H1 (cell line): ENCODE measurements around the gene CCDC24. TPM values are rescaled to one million over a fixed set of nuclear protein-coding genes. Genes with fewer than 3 reads are reported as not detected.

Source experiments
- HDAC6 ChIP-seq: IDR thresholded peaks from one replicate; pipeline ENCODE4 v1.7.1; 2012; ENCODE audit warnings: low read depth, mild to moderate bottlenecking, inconsistent platforms, low read length, moderate library complexity
- RBBP5 ChIP-seq: IDR thresholded peaks from 2 replicates; pipeline ENCODE4 v1.7.1; 2012; ENCODE audit warnings: low read depth, mild to moderate bottlenecking, inconsistent platforms, low read length, moderate library complexity, borderline replicate concordance
- SAP30 ChIP-seq: fragments of 300-600 bp; sonication (generic); IDR thresholded peaks from 2 replicates; pipeline ENCODE4 v1.7.1; 2012; ENCODE audit warnings: low read length, moderate library complexity, mild to moderate bottlenecking, inconsistent platforms; ENCODE audit not compliant: insufficient read depth, insufficient replicate concordance
- TAF1 ChIP-seq: IDR thresholded peaks from 2 replicates; pipeline ENCODE4 v1.6.1; 2011; ENCODE audit warnings: mild to moderate bottlenecking, low read depth, low read length
- TEAD4 ChIP-seq: IDR thresholded peaks from 2 replicates; pipeline ENCODE4 v1.6.1; 2012; ENCODE audit warnings: low read depth, low read length, inconsistent platforms, mixed read lengths
- polyA plus RNA-seq, 7 experiments: library from polyadenylated mRNA; depleted of rRNA in 3 of 7; stranded (reverse) in 5 of 7; unstranded in 2 of 7; fragments of >200 nt in 5 of 7; fragments of 200-250 nt in 2 of 7; gene quantifications; 1 replicate in 5 of 7; 2 replicates in 1 of 7; 4 replicates in 1 of 7; pipeline versions ENCODE4 v1.2.1 to v1.2.3, GENCODE V29; 2011 to 2013; ENCODE audit warnings: missing spikeins in 2 of 7, mixed read lengths in 2 of 7
- total RNA-seq: library from RNA; stranded (reverse); fragmentation: NEBNext Ultra II Directional; extraction: Animal tissue kit (Norgen Biotek cat#: 25700); gene quantifications from 2 replicates; pipeline ENCODE4 v1.2.1, GENCODE V29; 2021

CCDC24 gene
- total and polyA plus RNA-seq, 2 of the 8 experiments (the other 6 are each of a cell fraction or from before 2014, with no cell fraction given) = 11.2 to 11.4 TPM

DNA sequence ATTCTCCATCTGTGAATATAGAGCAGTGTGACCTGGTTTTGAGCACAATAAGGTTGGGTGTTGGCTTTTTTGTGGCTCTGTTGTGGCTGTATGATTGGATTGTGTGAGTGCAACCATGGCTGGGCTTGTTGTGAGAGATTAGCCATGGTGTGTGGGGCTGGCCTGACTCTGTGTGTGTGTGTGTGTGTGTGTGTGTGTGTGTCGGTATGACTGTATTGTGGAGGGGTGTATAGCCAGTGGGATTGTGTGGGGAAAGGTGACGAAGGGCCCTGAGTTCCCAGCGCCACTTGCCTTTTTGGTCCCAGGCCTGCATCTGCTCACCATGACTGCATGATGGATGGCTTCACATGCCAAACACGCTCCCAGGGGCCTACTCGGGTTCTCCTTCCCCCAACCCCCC is 45.8 kb downstream of the CCDC24 start (continued):
- TF ChIP-seq RBBP5 = no peak
- no peak for TF ChIP-seq TAF1
- TF ChIP-seq SAP30 = no peak
- TF ChIP-seq TEAD4 = no peak
- no peak for TF ChIP-seq HDAC6
